Kidney capillary endothelial cell (primary cell): ENCODE data around the gene FAM240A.
"Not testable (repeated sequence)": the region's sequence is repeated elsewhere in the genome, so short reads cannot be mapped to it uniquely, and the experiment has no call there.

Source experiments
- DNase-seq: peaks from one replicate; pipeline ENCODE4 v3.0.0-alpha.2; 2018; ENCODE audit warnings: low spot score

FAM240A gene

DNA sequence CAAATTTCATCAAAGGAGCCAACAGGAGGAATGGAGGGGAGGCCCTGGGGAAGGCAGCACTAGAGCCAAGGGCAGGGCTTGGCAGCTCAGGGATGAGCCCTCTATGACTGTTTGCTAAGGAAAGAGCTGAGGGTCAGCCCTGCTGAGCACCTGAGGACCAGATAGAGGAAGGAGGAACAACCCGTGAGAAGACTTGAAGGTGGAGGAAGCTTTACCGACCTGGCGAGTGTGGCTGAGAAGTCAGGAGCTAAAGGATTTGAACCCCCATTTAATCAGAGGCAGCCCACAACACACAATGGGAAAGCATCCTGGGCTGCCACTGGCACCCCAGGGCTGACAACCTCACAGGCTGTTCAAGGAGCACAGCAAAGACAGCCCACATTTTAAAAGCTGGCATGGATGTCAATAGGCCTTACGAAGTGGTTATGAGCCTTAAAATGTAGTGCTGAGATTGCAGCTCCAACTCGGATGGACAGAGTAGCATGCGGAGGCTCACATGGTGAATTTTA is 25.5 kb upstream of the FAM240A start:
- DNase-seq = no peak

DNA sequence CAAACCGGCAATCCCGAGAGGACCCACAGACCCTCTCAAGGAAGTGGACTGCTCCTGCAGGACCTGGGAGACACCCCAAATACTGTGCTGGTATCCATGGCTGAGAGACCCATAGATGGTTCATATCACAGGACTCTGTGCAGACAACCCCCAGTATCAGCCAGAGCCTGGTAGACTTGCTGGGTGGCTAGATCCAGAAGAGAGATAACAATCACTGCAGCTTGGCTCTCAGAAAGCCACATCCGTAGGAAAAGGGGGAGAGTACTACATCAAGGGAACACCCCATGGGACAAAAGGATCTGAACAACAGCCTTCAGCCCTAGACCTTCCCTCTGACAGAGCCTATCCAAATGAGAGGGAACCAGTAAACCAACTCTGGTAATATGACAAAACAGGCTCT is 25.1 kb upstream of the FAM240A start:
- not testable (repeated sequence) for DNase-seq

DNA sequence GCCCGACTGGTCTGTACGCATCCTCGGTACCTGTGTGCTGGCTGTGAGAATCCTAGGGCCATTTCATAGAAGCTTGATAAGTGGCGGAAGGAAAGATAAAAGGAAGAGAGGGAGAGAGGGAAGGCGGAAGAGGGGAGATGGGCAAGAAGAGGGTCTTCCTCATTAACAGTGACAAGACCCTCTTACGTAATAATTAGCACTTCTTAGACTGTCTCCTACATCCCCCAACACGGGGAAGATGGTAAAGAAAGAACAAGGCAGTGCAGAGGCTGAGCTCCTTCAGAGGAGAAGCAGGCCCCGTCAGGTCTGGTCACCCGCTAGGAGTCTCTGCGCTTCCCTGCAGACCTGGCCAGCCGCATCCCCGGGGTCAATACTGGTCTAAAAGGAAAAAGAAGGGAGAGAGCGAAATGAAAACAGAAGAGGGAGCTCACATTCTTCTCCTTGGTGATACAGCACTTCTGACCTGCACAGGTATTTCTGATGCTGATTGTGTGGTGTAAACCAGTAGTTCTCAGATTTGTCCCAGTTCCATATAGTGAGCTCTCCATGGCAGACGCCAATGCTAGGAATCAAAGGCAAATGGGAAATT is 19.0 kb upstream of the FAM240A start:
- no peak for DNase-seq

DNA sequence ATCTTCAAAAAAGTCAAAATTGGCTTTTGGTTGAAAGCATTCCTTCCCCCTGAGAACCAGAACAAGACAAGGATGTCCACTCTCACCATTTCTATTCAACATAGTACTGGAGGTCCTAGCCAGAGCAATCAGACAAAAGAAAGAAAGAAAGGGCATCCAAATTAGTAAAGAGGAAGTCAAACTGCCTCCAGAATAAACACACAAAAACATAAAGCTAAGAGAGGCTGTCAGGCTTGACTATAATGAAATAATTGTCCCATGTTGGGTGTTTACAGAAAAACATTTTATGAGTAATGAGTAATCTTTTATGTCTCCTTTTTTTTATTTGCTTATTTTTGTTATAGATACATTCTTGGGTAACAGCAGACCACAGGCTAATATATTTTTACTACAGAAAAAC is 18.3 kb upstream of the FAM240A start:
- DNase-seq = no peak

DNA sequence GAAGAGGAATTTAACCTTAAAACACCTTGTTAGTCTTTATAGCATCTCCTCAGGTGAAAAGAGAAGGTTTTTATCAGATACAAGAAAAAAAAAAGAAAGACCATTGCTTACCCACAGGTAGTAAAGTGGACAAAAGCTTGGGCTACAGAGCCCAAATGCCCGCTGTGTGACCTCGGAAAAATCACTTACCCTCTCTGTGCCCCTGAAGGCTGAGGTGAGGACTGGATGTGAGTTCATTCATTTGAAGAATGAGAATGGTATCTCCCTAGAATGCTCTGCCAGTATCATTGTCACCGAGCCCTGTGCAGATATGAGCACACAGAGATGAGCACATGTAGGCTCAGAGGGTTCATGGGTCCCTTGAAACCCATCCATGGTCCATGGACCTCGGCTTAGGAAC is 17.6 kb upstream of the FAM240A start:
- no peak for DNase-seq

DNA sequence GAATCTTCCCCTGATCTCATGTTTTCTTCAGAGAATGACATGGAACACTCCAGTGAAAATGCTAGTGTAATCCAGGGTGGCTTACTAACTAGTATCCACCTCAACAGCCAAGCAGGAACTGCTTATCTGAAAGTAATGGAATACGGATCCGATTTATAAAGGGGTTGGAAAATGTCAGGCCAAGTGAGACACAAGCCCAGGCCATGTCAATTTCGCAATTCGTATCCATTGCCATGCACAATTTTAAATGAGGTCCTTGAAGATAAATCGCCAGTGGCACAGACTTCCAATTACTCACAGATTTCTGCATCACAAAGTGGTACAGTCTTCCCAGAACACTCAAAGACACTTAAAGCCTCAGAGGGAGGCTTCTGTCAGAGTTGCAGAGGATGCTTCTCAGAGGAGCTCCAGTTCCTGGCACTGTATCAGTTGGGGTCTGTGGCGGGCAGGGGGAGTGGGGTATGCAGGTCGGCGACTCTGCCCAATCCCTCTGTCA is 16.5 kb upstream of the FAM240A start:
- DNase-seq = no peak

DNA sequence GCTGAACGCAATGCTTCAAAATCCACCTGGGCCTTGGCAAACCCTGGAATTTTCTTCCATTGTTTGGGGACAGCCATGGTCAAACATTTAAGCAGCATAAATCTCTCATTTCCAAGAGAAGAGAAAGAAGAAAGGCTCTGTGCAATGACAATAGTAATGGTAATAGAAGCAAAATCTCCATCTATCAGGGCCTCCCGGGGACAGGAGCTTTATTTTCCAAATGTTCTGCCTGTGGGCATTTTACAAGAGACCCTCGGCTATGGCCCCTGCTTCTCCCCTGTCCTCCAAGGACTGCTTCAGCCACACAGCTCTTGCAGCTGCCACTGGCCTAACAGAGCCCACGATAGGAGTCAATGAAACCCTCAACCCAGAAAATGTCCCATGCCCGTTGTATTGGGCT is 12.7 kb upstream of the FAM240A start:
- DNase-seq = no peak

DNA sequence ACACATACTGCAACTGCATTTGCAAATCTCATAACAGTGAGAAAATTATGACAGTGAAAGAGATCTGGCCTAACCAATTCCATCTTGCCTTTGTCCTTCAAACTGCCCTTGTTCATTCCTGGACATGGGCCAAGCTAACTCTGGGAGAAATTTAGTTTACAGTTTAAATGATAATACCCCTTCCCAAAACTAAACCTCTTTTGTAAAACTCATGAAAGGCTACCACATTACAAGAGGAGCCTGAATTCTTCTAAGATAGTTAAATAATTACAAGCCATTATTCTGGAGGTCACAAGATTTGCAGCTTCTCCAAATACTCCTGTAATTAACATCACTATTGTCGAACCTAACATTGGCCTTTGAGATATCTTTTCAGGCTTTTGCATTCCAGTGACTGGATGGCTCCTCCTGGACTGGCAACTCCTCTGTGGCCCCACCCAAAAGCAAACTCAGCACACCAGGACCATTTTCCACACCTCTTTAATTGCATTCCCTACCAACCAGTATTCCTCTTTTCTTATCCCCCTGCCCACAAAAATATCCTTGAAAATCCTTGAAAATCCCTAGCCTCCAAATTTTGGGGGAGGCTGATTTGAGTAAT is 8.8 kb upstream of the FAM240A start:
- DNase-seq = no peak

DNA sequence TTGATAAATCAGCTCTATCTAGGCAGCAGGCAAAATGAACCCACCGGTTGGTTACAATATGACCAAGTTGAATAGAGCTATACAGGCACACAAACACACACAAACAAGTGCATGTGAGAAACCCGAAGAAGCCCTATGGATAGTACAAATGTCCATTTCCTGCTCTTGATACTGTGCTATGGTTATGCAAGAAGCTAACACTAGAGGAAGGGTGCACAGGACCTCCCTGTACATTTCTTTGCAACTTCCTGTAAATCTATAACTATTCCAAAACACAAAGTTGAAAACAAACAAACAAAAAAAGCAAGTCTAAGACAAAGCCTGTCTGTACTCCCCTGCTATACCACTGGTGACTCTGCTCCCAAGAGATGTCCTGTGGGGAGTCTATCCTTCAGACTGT is 8.2 kb upstream of the FAM240A start:
- DNase-seq = no peak

DNA sequence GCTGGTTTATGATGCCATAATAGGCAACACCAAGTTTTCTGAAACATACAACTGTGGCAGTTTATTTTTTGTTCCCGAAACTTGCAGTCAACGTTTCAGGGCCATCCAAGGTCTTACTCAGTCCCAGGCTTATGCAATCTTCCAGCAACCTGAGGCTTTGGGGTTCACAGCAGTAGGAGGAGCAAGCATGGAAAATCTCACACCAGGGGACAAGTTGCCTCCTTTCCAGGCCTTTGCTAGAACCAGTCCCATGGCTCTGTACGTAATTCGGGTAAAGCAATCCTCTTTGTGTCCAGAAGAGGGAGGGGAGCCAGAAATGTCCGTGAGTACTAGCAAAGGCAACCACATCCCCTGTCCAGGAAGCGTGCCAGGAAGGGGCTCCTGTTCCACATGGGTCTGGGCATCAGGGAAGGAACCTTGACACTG is 4.7 kb upstream of the FAM240A start:
- DNase-seq = no peak

DNA sequence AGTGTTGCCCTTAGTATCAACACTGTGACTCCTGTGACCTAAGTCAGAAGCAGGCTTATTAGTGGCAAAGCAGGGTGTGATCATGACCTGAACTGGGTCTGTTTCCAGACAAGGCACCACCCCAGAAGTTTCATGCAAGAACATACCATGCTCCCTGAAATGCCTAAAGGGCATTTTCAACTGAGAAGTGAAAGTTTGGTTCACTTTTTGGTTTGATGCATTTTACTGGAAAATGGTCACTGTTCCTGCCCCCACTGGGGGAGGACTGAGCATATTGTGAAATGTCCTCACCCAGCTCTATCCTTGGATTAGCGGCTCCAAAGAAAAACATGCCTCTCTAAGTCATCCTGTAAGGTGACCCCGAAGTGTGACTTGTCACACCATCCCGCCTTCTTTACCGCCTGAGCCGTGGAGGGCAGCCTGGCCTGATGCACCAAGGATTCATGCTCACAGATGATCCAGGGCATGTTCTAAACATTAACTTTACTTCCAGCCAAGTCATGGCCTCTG is 3.1 kb upstream of the FAM240A start:
- no peak for DNase-seq

DNA sequence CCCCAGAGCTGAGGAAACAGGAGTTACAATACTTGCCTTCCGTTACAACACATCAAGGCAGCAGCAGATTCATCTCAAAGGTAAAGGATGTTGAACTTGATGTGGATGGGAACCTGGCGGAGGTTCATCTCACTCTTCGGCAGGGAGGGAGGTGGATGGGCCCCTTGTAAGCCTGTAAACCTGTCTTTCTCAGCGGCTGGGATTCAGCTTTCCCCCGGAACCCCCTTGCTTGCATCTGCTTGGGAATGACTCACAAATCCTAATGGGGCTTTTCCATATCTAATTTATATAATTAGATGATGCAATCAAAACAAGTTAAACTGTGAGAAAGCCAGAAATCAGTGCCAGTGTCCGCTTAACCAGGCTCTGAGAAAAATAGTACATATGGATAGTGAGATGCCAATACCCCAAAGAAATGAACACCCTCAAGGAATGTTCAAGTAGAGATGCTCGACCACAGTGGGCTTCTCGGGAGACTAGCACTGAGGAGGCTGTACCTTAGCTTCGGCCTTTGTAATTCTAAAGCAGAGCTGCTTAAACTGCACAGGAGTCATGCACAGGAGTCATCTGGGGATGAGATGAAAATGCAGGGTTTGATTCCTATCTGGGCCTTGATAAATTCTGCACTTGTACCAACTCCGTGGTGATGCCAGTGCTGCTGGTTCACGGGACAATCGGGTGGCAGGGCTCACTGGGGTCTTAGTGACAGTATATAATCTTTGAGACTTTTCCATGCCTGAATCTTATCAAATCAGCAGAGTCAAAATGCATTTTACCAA is 2.2 kb upstream of the FAM240A start:
- DNase-seq = no peak

DNA sequence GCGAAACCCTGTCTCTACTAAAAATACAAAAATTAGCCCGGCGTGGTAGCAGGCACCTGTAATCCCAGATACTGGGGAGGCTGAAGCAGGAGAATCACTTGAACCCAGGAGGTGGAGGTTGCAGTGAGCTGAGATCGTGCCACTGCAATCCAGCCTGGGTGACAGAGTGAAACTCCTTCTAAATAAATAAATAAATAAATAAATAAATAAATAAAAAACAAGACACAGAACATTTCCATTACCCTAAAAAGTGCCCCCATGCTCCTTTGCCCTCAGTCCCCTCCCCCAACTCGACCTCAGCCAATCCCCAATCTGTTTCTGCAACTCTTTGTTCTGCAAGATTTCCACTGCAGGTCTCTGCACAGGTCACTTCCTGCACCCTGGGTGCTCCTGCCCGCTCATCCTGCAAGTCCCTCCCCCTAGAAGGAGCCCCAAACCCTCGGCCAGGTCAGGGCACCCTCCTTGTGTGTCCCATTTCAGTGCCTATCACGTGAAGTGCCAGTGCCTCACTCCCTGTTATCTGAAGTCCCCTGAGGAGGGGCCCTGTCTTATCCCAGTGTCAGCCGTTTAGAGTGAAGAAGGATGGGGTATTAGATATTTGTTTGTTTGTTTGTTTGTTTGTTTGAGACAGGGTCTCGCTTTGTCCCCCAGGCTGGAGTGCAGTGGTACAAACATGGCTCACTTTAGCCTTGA is 1.1 kb downstream of the FAM240A start:
- DNase-seq = no peak

DNA sequence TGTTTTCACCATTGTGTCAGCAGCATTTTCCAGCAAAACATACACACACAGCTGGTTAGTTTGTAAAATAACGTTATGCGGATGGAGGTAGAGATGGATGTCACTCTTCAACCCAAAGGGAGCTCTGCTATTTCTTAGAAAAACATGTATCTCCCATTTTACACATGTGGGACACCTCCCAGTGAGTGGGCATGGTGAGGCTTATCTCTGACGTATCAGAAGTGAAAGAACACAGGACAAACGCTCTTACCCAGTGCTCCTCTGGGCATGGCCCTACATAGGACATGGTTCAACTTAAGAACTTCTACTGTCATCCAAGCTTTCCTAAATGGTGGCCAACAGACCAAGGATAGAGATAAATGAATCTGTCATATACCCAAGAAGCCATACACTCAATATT is 2.1 kb downstream of the FAM240A start:
- DNase-seq = no peak

DNA sequence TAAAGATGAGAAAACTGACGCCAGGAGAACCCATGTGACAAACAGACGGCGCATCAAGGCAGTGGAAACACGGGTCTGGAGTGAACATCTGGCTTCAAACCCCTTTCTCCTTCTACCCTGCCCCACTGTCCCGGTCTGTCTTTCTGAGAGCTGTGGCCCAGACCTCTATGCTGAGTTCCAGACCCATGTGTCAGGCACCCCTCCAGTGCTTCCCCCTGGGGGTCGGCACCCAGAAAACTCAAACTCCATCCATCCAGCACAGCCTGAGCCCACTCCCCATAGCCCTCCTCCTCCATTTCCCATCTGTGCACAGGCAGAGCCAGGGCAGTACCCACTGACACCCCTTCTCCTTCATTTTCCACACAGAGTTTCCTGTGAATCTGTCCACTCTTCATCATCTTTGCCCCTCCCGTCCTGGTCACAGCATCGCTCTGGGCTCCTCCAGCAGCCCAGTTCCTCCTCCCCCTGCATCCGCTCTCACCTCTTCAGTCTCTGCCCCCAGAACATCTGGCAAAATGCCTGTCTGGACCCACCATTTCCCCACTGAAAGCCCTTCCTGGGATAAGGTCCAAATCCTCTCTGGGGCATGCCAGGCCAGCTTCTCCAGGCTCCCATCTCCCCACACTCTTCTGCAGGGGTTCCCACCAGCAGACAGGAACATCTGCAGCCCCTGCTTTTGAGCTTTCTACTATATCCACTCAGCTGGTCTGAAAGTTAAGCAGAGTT is 2.9 kb downstream of the FAM240A start:
- no peak for DNase-seq

DNA sequence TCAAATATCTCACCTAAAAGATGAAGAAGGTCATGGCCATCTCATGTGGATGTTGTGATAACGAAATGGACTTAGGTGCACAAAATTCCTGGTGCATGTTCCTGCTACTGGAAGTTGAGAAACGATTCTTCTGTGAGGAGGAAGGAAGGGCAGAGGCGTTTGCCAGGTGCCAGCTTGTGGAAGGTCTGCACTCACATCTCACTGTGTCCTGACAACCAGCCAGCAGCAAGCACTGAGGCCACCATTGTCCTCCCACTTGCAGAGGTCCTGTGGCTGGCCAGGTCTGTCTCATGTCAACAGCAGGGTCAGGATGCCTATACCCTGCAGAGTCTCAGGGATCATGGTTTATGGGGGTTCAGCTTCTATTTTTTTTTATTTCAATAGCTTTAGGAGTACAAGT is 3.7 kb downstream of the FAM240A start:
- no peak for DNase-seq

DNA sequence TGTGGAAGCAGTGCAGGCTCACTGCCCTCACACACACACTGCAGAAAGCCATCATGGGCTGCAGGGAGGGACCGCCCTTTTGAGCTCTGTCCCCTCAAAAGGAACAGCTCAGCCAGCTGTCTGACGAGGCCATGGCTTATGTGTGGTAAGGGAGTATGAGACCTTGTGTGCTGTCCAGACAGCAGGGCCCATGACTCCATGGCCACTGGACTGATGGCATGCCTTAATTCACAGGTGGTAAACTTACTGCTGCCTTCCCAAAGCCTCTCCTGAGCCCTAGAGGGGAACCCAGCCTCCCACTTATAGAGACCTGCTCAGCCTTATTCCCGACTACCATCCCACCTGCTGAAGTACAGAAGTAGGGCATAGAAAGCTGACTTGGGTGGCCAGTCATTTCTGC is 5.6 kb downstream of the FAM240A start:
- DNase-seq = no peak

DNA sequence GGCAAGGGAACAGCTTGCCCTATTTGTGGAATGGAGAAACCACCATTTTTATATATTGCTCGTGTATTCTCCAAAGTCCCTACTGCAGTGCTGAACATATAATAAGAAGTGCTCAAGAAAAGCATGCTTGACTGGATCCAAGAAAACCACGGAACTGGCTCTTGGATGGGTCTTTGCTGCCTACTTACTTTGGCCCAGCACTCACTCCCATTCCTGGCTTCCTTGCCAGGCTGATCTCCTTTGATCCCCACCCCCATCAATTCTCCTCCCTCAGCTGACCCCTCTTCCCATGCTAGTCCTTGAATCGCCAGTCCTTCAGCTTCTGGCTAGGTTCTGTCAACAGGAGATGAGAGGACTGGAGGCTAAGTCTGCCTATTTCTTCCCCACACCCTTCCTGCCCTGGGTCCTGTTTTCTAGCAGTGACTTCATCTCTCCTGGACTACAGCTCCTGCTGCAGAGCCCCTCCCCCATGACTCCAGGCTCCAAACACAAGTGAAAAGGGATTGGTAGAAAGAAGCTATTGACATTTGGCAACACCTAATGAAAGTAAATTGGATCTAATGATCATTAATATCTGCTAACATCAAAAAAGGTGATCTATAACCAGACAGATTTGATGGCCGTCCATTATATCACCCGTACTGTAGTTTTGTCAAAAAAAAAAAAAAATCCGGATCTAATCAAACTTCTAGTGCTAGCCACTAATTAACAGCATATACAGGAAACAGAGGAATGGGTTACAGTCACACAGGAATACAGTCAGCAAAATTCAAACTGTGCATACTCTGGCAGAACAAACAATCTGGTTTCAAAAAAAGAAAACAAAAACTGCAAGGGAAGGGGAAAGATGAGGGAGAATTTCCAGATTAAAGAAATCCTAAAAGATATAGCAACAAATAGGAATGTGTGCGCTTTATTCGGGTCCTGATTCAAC is 7.8 kb downstream of the FAM240A start:
- DNase-seq = no peak

DNA sequence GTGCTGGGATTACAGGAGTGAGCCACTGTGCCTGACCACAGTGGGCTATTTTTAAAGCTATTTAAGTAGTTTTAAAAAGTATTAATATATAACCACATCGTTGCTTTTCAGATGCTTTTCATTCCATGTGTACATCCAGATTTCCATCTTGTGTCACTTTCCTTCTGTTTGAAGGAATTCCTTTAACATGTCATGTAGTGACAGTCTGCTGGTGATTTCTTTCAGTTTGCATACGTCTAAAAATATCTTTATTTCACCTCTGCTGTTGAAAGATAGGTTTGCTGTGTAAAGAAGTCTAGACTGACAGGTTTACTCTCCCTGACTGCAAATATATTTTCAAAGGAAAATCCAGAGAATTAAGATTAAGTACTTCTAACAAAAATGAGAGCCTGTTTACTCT is 12.2 kb downstream of the FAM240A start:
- DNase-seq = no peak

DNA sequence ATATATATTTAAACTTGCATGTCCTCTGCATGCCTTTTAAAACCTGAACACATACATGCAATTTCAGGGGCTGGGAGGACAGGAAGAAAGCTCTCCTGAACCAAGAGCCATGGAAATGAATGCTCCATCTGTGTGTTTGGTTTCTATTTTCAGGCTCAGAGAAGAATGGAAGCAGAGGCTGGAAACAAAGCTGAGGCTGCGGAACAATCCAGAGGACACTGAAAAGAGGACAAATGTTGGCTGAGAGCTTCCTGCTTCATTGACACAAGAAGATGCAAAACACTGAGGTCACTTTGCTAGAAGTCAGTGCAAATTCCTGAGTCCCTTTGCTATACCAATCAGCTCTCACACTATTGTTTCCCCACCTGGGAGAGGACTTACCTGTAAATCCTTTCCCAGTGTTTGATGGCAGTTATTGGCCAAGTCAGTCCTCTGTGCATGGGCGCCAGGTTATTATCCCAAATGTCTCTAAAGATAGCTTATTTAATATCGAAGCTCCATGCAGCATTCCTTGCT is 12.7 kb downstream of the FAM240A start:
- DNase-seq = no peak
